GM12878 (cell line): ENCODE data around the gene IDH3G.

ENCODE experiments used
- E2F8 ChIP-seq: fragments of 450-650 bp; IDR thresholded peaks from 2 replicates; pipeline ENCODE4 v1.6.1; 2018; ENCODE audit warnings: mild to moderate bottlenecking, low read depth, moderate library complexity; ENCODE audit not compliant: partially characterized antibody
- MYB ChIP-seq: fragments of 150-350 bp; IDR thresholded peaks from 2 replicates; pipeline ENCODE4 v1.6.1; 2014; ENCODE audit warnings: mild to moderate bottlenecking, low read depth, low read length, borderline replicate concordance

GRCh38 chrX:153831429-153832150 lies 37.4 kb upstream of the IDH3G start:
- TF ChIP-seq MYB (no peak), E2F8 (no peak)
